Activated CD8-positive, alpha-beta memory T cell treated with anti-CD3 and anti-CD28 coated beads for 4 hours (primary cell): ENCODE data around the gene FAM110A.
A peak's percentile ranks its signal among the peaks of the same experiment; 100 is the strongest.
"Not testable (repeated sequence)": the region's sequence is repeated elsewhere in the genome, so short reads cannot be mapped to it uniquely, and the experiment has no call there.

Experiments
- DNase-seq, 2 donors: peaks; one replicate each; pipeline ENCODE4 v3.0.0-alpha.2; 2020; ENCODE audit warnings: low read depth in 2 of 2

Gene FAM110A

DNA sequence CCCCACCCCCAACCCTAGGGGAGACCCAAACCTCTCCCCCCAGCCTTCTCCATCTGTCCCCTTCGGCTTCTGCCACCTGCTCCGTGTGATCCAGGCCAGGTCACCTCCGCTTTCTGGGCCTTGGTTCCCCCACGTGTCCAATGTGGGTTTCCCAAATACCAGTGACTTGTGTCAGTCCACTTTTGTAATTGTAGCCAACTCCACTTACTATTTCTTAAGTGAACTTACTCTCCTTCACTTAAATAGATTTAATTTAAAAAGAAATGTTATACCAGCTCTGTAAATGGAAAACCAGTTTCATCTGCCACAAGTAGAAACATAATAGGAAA is 10.0 kb upstream of the FAM110A start:
- no peak for DNase-seq

DNA sequence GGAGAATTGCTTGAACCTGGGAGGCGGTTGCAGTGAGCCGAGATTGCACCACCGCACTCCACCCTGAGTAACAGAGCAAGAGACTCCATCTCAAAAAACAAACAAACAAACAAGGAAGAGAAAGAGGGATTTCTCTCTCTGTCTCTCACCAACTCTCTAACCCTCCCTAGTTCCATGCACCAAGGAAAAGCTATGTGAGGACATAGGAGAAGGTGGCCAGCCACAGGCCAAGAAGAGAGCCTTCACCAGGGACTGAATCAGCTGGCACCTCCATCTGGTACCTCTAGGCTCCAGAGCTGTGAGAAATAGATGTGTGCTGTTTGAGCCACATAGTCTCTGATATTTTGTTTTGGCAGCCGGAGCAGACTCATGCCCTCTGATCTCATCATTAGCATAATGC is 9.0 kb upstream of the FAM110A start:
- DNase-seq = no peak

DNA sequence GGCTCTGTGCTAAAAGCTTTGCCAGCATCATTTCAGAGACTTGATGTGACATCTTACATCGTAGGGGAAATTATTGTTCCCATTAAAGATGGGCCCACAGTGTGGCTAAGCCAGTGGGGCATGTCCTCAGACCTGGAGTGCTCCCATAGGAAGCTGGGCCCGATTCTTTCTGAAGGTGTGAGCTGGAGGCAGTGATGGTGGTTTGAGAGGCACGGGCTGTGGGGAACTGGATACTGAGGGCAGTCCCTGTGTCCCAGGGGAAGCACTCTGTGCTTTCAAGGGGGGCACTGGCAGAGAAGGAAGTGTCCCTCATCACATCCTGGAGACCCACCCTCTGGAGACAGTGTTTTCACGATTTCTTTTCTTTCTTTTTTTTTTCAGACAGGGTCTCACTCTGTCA is 8.6 kb upstream of the FAM110A start:
- no peak for DNase-seq

DNA sequence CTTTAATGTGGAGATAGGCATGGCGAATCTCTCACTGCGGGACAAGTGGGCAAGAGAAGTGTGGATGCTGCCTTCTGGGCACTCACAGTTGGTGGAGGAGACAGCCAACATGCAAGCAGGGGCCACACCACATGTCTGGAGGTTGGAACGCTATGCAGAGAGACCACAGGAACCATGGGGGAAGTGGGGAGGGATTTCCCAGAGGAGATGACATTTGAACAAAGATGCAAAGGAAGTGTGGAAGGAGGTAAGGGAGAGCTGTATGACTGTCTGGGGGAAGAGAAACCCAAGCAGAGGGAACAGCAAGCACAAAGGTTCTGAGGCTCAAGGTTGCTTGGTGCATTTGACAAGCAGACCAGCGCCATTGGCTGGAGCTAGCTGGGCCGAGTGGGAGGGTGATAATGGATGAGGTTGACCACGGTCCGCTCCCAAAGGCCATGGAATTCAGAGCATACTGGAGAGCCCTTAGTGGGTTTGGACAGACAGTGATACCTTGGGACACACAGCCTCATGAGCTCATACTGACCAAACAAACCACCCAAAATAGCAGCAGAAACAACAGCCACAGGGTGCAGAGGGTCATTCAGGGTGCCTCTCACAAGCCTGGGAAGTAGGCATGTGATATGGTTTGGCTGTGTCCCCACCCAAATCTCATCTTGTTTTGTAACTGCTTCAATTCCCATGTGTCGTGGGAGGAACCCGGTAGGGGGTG is 7.6 kb upstream of the FAM110A start:
- DNase-seq = no peak

DNA sequence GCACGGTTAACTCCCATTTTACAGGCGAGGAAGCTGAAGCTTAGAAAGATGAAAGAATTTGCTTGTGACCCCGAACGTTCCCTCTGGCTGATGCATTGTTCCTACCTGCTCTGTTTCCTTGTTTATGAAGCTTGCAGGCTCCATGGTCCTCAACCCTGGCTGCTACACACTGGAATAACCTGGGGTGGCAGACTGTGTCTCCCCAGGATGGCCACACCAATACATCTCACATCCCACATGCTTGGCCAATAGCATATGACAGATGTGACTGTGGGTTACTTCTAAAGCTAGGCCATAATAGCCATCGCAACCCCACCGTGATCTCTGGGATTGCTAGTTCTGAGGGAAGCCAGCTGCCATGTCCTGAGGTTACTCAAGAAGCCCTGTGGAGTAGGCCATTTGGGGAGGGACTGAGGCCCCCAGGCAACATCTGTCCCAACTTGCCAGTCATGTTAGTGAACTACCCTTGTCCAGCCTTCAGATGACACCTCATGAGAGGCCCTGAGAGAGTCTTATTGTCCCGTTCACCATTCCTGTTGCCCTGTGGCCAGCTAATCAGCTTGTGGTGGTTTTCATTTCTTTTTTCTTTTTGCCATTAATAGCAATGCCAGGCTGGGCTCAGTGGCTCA is 6.7 kb upstream of the FAM110A start:
- DNase-seq = no peak

DNA sequence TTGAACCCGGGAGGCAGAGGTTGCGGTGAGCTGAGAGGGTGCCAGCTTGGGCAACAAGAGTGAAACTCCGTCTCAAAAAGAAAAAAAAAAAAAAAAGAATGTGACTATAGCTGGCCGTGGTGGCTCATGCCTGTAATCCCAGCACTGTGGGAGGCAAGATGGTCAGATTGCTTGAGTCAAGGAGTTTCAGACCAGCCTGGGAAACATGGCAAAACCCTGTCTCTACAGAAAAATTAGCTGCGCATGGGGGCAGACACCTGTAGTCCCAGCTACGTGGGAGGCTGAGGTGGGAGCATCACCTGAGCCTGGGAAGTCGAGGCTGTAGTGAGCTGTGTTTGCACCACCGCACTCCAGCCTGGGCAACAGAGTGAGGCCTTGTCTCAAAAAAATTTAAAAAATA is 5.5 kb upstream of the FAM110A start:
- DNase-seq = not testable (repeated sequence)

DNA sequence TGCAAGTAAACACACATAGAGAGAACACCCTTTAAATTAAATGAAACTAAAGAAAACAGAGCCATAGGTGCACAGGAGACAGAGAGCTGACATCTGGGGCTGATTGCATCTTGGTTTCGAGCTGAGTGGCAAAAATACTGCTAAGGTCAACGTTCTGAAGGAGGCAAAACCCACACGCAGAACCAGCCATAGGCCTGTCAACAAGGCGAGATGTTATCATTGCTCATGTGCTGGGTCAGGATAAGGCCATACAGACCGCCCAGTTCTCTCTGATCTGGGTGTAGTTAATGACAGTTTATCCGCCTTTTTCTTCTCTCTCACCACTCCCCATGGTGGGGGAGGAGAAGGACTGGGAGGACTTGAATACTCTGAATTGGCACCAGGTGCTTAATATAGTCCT is 4.5 kb upstream of the FAM110A start:
- no peak for DNase-seq

DNA sequence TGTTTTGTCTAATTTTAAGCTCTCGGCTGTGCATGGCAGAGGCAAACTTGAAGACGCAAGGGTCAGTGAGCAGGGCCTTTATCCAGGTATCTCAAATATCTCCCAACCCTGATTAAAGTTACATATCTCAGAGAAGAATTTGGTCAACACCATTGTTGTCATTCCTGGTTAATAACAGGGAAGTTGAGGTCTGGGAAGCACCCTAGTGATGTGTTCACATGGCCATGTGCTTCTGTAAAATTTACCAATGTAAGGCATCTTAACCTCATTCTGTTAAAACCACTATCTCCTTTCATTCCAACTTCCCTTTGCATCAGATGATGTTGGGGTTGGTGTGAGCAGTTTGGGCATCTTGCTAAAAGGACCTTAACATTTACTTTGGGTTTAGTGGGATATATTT is 4.0 kb upstream of the FAM110A start:
- DNase-seq = no peak

DNA sequence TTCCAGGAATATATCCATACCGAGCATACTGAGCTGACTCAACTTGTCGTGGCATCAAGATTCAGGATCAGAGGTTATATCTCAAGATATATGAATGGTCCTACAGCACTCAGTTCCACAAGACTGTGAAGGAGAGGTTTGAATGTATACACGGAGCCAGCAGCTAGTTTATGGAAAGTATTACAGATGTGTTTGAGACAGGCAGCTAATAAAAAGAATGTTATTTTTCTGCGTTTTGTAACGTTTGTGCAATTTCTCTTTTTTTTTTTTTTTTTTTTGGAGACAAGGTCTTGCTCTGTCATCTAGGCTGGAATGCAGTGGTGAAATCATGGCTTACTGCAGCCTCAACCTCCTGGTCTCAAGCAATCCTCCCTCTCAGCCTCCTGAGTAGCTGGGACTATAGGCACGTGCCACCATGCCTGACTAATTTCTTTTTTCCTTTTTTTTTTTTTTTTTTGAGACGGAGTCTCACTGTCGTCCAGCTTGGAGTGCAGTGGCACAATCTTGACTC is 3.4 kb upstream of the FAM110A start:
- no peak for DNase-seq

DNA sequence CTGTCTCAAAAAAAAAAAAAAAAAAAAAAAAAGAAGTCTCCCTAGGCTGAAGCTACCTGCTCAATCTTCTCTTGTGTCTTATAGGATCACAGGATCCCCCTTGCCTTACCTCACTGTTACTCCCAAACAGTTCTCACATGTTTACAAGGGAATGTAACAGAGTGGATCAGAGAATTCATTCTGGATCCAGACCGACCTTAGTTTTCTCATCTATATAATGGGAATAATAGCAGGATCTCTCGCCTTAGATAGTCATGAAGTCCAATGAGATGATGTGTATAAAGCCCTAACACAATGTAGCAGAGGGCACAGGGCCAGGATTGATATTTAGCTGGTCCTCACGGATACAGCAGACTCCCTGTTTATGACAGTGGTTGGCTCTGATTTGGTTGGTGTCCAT is 2.3 kb upstream of the FAM110A start:
- no peak for DNase-seq

DNA sequence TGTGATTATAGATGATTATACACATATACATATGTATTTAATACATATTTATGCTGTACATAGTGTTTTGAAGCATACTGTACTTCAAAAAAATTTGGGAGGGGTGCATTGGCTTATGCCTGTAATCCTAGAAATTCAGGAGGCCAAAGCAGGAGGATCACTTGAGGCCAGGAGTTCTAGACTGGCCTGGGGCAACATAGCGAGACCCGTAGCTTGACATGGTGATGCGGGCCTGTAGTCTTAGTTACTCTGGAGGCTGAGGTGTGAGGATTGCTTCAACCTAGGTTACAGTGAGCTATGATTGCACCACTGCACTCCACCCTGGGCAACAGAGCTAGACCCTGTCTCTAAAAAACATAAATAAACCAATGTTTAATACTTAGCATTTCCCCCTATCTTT is 1.6 kb upstream of the FAM110A start:
- DNase-seq = no peak

DNA sequence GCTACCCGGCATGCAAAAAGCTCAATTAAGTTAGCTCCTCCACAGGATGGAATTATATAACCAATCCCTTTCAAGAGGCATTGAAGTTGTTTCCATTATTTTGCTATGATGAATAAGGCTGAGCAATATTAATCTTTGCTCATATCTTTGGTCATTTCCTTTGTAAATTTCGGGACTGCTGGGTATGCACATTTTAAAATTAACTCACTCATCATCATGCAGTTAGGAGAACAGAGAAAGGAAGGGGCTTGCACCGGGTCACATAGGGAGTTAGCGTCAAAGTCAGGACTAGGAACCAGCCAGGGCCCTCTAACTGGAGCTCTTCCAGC is 430 bp upstream of the FAM110A start:
- DNase-seq = no peak

DNA sequence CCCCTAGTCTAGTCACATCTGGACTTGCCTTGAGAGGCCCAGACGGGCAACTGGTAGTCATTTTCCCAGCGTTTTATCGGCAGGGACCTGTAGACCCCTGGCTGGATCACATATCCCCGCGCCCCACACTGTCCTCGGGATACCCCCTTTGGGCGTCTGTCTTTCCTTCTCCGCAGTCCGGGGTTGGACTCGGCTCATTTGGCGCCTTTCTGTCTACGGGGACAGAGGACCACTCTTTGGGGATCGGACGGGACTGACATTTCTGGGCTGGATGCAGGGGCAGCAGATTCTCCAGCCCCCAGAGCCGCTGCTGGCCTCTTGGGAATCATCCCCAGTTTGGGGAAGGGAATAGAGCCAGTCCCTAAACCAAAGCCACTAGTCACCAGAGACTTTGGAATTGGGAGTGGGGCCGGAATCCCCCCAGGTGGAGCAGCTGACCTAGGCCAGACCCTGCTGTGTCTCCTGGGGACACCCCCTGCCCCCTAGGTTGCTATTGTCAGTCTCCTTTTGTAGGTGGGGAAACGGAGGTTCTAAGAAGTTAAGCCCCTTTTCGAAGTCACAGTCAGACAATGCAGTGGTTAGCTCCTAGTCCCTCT is 734 bp downstream of the FAM110A start:
- no peak for DNase-seq

DNA sequence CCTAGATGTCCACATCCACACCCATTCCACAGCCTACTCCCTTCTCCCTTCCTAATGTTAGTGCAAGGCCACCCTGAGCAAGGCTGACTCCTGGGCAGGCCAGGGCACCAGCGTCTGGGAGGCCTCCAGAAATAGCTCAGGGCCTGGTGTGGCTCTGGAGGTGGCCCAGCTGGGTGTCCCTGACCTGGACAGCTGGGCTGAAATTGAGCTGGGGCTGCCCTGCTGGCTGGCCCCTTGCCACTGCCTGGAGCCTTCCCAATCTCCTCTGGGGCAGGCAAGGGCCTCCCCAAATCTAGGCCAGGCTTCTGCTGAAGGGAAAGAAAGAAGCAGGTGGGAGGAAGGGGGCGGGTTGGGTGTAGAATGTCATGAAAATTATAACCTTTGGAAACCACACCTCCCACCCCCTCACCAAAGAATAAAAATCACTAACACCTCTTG is 2.1 kb downstream of the FAM110A start:
- peak in 1 of 2 donors; percentile 33 for DNase-seq

DNA sequence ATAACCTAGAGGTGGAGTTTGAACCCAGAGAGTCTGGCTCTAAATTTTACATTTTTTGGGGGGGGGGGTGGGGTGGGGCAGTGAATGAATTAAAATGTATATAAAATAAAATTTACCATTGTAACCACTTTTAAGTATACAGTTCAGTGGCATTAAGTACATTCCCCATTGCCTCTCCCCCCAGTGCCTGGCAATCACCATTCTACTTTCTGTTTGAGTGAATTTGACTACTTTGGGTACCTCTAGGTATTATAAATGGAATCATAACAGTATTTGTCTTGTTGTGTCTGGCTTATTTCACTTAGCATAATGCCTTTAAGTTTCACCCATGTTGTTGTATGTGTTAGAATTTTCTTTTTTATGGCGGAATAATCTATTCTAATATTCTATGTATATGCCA is 2.7 kb downstream of the FAM110A start:
- DNase-seq = no peak

DNA sequence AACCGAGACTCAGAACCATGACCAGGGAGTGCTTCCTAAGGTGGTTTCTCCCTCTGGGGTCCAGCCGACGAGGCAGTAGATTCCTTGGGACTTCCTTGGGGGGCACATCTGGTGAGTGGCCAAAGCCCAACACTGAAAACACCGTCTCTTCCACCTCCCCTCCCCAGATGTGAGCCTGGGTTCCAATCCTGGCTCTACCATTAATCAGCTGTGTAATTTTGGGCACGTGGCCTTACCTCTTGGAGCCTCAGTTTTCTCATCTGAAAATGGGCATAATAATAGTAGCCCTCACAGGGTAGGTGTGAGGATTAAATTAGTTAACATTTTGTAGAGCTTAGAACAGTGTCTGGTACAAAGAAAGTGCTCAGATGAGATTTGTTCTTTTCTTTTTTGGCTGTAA is 5.5 kb downstream of the FAM110A start:
- DNase-seq = no peak

DNA sequence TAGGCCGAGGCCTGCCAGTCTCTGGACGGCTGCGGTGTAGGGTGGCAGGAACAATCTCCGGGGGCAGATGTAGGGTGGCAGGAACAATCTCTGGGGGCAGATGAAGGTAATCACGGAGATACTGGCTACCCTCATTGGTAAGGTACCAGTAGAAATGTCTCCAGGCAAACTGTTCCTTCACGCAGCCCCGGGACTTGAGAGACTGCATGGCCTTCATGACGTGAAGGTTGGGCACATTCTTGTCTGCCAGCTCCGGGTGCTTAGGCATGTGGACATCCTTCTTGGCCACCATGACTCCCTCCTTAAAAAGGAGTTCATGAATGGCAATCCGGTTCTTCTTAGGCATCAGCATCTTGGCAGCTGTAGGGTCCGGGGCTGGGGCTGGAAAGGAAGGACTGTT is 6.1 kb downstream of the FAM110A start:
- no peak for DNase-seq

DNA sequence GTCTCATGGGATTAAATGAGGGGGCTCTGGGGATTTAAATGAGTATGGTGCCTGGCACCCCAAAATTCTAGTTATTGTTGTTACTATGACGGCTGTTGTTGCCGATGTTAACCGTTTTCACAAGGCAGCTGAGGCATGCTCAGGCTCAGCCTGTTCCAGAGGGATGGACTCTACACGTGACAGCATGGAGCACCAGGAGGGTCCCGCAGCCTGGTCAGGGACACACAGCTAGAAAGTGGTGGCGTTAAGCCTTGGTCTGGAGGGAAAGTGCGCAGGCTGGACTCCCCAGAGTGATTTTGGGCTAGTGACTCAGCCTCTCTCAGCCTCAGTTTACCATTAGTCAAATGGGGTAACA is 7.0 kb downstream of the FAM110A start:
- no peak for DNase-seq

DNA sequence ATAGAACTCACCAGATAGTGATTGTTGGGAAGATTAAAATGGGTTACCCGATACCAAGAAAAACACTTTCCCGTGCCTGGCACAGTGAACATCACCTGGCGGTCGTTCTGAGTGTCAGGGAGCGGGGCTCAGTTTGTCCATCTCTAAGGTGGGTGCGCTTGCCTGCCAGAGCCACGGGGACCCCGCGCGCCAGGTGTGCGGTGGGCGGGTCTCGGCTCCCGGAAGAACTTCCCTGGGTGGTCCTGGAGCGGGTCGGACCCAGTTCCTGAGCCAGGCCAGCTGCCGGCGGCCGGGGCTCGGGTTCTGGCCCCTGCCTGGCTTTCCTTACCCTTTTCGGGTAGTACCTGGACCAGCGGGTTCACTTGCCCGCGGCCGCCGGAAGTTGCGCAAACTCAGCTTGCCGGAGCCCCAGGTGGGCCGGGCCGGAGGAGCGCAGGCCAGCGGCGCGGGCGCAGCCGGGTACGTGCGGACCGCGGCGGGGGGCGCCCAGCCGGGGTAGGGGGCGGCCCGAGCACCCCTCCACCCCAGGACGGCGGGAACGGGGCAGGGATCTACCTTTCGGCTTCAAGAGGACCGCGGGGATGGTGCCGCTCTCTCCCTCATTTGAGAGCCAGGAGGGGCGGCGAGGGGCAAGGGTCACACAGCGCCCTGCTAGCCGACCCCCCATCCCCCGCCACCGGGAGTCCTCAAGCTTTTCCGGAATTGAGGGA is 7.5 kb downstream of the FAM110A start:
- DNase-seq = no peak

DNA sequence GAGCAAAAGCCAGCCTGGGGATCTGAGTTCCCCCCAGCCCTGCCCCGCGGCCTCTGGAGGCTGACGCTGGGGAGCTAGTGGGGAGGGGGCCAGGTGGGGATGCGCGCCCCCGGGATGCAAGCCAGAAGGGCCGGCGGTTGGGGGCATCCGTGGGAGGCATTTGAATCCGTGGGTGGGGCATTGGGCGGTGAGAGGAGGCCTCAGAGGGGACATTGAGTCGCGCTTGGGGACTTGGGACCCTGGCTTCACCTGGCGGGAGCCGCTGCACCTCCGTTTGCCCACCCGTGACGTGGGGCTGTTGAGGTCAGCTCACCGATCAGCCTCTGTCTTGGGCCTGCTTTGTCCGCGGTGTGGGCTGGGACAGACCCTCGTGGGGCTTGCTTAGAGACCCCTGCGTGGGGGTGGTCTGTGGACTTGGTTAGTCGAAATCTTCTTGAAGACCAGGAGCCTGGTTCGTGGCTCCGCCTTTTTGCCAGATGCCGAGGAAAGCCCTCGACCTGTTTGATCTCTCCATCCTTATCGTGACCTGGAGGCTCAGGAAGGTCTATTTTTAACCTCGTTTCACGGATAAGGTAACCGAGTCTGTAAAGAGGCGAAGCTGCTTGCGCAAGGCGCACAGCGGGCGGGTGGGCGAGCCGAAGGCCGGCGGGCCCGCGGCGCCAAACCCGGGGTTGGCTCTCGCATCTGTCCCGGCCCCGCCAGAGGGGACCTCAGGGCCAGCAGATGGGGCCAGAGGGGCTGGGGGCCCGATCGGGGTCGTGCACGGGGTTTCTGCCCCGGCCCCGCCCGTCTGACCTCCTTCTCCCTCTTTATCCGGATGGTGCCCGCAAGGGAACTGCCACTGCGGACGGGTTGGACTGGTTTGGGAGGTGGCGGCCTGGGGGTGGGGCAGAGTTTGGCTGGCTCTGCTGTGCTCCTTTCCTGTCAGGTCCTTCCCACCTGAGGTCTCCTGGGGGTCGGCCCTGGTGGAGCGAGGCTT is 8.3 kb downstream of the FAM110A start:
- DNase-seq = no peak

DNA sequence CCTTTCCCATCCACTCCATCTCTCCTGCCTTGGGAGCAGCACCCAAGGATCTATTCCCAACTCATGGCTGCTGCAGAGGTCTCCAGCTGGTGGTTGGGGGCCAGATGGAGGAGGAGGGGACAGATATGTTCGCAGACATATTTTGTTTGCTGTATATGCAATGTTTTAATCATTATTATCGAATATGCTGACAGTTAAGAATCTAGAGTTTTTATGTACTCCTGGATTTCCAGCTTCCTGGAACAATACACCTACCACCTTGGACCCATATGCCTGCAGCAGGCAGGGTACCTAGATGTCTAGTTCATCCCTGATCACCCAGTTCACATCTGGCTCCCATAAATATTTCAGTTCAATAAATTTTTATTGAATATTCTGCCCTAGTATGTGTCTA is 9.0 kb downstream of the FAM110A start:
- DNase-seq = no peak

DNA sequence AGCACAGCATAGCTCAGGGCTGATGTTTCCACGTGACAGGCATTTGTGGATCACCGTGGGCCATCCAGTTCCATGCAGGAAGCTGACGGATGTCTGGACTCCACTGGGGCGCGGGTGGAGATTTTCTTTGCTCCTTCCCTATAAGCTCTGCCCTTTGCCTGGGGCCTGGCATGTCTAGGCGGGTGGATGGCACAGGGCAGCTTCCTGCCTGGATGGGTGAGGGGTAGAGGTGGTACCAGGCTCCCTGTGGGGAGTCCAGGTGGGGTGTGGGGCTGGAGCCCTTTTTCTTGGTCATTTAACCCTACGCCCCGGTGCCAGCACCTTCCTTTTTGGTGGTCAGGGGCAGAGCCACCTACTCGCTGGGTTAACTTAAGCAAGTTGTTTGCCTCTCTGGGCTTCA is 10.4 kb downstream of the FAM110A start:
- no peak for DNase-seq
